Endothelial cell of umbilical vein (primary cell): Measurements from ENCODE around the gene XPA. TPM values are rescaled to one million over a fixed set of nuclear protein-coding genes. Genes with fewer than 3 reads are reported as not detected.

ENCODE experiments used
- BruUV-seq: library from RNA; stranded (reverse); fragments of 400-500 nt; replicated peaks from 2 replicates; lab custom pipeline; 2021; lab: Mats Ljungman, UMichigan
- CTCF ChIA-PET: fragments of 300-600, 350-600 bp; sonication (Branson Sonifier 250); formaldehyde crosslinking; loops from one replicate; lab custom pipeline; 2021; ENCODE audit warnings: antibody characterized with exemption, inconsistent platforms; lab: Charles Lee
- POLR2A ChIA-PET: fragments of 300-600, 350-600 bp; sonication (Branson Sonifier 250); formaldehyde crosslinking; loops from one replicate; lab custom pipeline; 2021; ENCODE audit warnings: antibody characterized with exemption, inconsistent platforms; lab: Charles Lee
- DNase-seq: peaks from one replicate; pipeline ENCODE4 v3.0.0-alpha.2; 2011; ENCODE audit warnings: low read depth, low spot score
- FAIRE-seq: peaks from 2 replicates; lab custom pipeline; 2011; peaks lifted over from hg19 to GRCh38; lab: Jason Lieb, UNC
- H2AFZ ChIP-seq: 2 replicates; pipeline ENCODE4 v1.6.0; 2012; ENCODE audit warnings: low read depth, low read length, control low read depth, inconsistent platforms
- H3K27ac ChIP-seq: 2 replicates; pipeline ENCODE4 v1.5.1; 2011; ENCODE audit warnings: low read depth, mild to moderate bottlenecking, control low read depth, low read length, moderate library complexity; ENCODE audit not compliant: insufficient read depth
- H3K27me3 ChIP-seq, 2 experiments: 2 replicates each; pipeline versions ENCODE4 v1.6.0 to v1.6.1; 2011; ENCODE audit warnings: low read length in 2 of 2, mixed read lengths in 1 of 2; ENCODE audit not compliant: control insufficient read depth in 2 of 2, insufficient read depth in 2 of 2
- H3K36me3 ChIP-seq, 2 experiments: 2 replicates in 1 of 2; 3 replicates in 1 of 2; pipeline ENCODE4 v1.5.1; 2011; ENCODE audit warnings: low read length in 2 of 2, mild to moderate bottlenecking in 1 of 2, moderate library complexity in 1 of 2; ENCODE audit not compliant: control insufficient read depth in 2 of 2, insufficient read depth in 2 of 2; ENCODE audit errors: extremely low read depth in 1 of 2
- H3K4me1 ChIP-seq: 3 replicates; pipeline ENCODE4 v1.5.1; 2011; ENCODE audit warnings: mild to moderate bottlenecking, low read length; ENCODE audit not compliant: control insufficient read depth, insufficient read depth; ENCODE audit errors: extremely low read depth
- H3K4me2 ChIP-seq: 2 replicates; pipeline ENCODE4 v1.6.1; 2011; ENCODE audit warnings: low read length, control low read depth, mixed read lengths; ENCODE audit not compliant: insufficient read depth
- H3K4me3 ChIP-seq, 3 experiments: fragments of 200-600 bp in 1 of 3; sonication (generic), shearing (Covaris generic) in 1 of 3; replicated peaks in 1 of 3; 2 replicates each; pipeline ENCODE4 v1.5.1; 2011 to 2016; ENCODE audit warnings: control low read depth in 3 of 3, low read length in 3 of 3, mild to moderate bottlenecking in 2 of 3, inconsistent platforms in 1 of 3, low read depth in 1 of 3, moderate library complexity in 1 of 3; ENCODE audit not compliant: insufficient read depth in 1 of 3
- H3K79me2 ChIP-seq: 2 replicates; pipeline ENCODE4 v1.6.0; 2012; ENCODE audit warnings: low read length, inconsistent platforms; ENCODE audit not compliant: control insufficient read depth, insufficient read depth
- H3K9ac ChIP-seq: replicated peaks from 2 replicates; pipeline ENCODE3; 2011; ENCODE audit warnings: low read length, control low read depth; ENCODE audit not compliant: insufficient read depth; ENCODE audit errors: extremely low read depth
- H3K9me1 ChIP-seq: replicated peaks from 3 replicates; pipeline ENCODE4 v1.6.0; 2011; ENCODE audit warnings: mild to moderate bottlenecking, low read length; ENCODE audit not compliant: control insufficient read depth, insufficient read depth; ENCODE audit errors: extremely low read depth
- H3K9me3 ChIP-seq: replicated peaks from 2 replicates; pipeline ENCODE4 v1.5.1; 2012; ENCODE audit warnings: low read length, inconsistent platforms; ENCODE audit not compliant: control insufficient read depth, insufficient read depth
- H4K20me1 ChIP-seq: replicated peaks from 2 replicates; pipeline ENCODE3; 2011; ENCODE audit warnings: mild to moderate bottlenecking, low read length; ENCODE audit not compliant: control insufficient read depth, insufficient read depth; ENCODE audit errors: extremely low read depth
- CTCF ChIP-seq, 2 donors: IDR thresholded peaks; 1 replicate in 1 of 2; 2 replicates in 1 of 2; pipeline ENCODE4 v1.5.1; 2011; ENCODE audit warnings: low read length in 2 of 2, mild to moderate bottlenecking in 2 of 2, moderate library complexity in 2 of 2, control low read depth in 1 of 2, inconsistent platforms in 1 of 2, low read depth in 1 of 2; ENCODE audit not compliant: insufficient read depth in 1 of 2; ENCODE audit errors: extremely low read depth in 1 of 2
- EZH2 ChIP-seq: IDR thresholded peaks from 2 replicates; pipeline ENCODE4 v1.6.1; 2012; ENCODE audit warnings: borderline replicate concordance, low read depth, mild to moderate bottlenecking, moderate library complexity, low read length, inconsistent platforms; ENCODE audit not compliant: severe bottlenecking
- FOS ChIP-seq: IDR thresholded peaks from 2 replicates; pipeline ENCODE4 v1.6.1; 2011; ENCODE audit warnings: mild to moderate bottlenecking, low read length, moderate library complexity, borderline replicate concordance; ENCODE audit not compliant: insufficient read depth
- GATA2 ChIP-seq: IDR thresholded peaks from 2 replicates; pipeline ENCODE4 v1.7.0; 2011; ENCODE audit warnings: low read depth, mild to moderate bottlenecking, moderate library complexity, mixed read lengths, low read length; ENCODE audit not compliant: insufficient read length, insufficient read depth
- JUN ChIP-seq: IDR thresholded peaks from 2 replicates; pipeline ENCODE4 v1.6.1; 2011; ENCODE audit warnings: borderline replicate concordance, low read depth; ENCODE audit not compliant: insufficient read length, insufficient read depth
- MAX ChIP-seq: IDR thresholded peaks from 2 replicates; pipeline ENCODE4 v1.6.1; 2011; ENCODE audit not compliant: insufficient read depth, insufficient read length
- MYC ChIP-seq: IDR thresholded peaks from one replicate; pipeline ENCODE4 v1.6.1; 2011; ENCODE audit warnings: mild to moderate bottlenecking, low read depth, low read length
- POLR2A ChIP-seq: IDR thresholded peaks from 2 replicates; pipeline ENCODE4 v1.6.1; 2012; ENCODE audit warnings: low read depth, mild to moderate bottlenecking, control low read depth, low read length
- POLR2AphosphoS5 ChIP-seq: IDR thresholded peaks from 2 replicates; pipeline ENCODE4 v1.6.1; 2012; ENCODE audit warnings: low read depth, mild to moderate bottlenecking, control low read depth, low read length, moderate library complexity; ENCODE audit not compliant: insufficient read depth
- dilution Hi-C: fragments of 300-500 bp; cut with MboI; formaldehyde crosslinking; loops from one replicate; pipeline ENCODE4 v1.15.0; 2019; ENCODE audit warnings: low sequenced_read_pairs; ENCODE audit not compliant: extremely low pct_ligation_motif_present
- intact Hi-C: fragments of 100-400 bp; cut with micrococcal nuclease; formaldehyde crosslinking; loops from one replicate; pipeline ENCODE4 v1.10.0; 2022
- polyA plus RNA-seq, 4 experiments: library from polyadenylated mRNA; depleted of rRNA in 3 of 4; stranded (reverse) in 3 of 4; unstranded in 1 of 4; fragments of >200 nt; gene quantifications; 2 replicates each; pipeline versions ENCODE4 v1.2.1 to v1.2.3, GENCODE V29; 2011 to 2012; ENCODE audit warnings: missing spikeins in 1 of 4
- total RNA-seq: library from RNA; stranded (reverse); gene quantifications from 2 replicates; pipeline ENCODE4 v1.2.3, GENCODE V29; 2021

Gene XPA
- total and polyA plus RNA-seq, 2 donors (not counting 3 experiments of a cell fraction or from before 2014, with no cell fraction given): 3.6 to 21.1 TPM

DNA sequence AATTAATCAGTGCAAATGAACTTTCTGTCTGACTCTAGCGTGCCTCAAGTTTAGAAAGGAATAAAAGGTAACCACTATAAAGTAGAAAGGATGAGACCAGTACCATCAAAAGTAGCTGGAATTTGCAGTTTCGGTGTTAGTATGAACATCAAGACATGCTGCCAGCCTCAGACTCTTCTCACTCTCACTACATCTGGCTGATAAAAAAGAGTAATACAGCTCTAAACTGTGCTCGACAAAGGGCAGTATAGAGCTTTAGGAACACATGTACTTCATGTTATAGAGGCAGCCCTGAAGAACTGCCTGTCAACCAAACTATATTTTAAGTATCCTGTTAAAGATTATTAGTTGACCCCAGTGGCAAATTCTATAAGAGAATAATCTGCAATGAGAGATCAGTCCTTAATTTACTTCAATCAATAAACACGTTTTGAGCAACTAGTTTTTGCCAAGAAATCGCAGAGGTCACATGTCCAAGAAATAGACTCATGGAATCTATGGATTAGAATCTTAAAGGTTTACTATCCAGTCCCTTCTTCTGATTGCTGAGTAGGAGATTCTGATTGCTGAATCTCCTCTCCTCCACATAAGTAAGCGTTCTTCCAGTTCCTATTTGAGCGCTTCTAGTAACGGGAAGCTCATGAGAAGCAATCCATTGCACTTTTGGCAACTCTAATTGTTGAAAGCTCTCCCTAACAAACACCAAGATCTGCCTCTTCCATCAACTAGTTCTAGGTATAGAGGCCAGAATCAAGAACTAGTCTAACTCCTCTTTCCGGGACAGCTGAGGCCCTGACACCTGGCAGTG lies 941 bp downstream of the XPA start:
- Histone ChIP-seq H3K27me3 (no peaks in the 10 kb centered on the region), H3K4me1 (peaks cover 30% of the 10 kb centered on the region), H3K27ac (peak overlapping the region; percentile 41), H3K79me2 (peaks cover 37% of the 10 kb centered on the region), H3K9me1 (no peaks in the 10 kb centered on the region), H4K20me1 (no peaks in the 10 kb centered on the region), H3K4me2 (peak overlapping the region; percentile 99), H2AFZ (peak overlapping the region; percentile 83), H3K9ac (peak overlapping the region; percentile 76), H3K4me3 (peak overlapping the region; percentile 53 to 91 (median 63)), H3K9me3 (no peaks in the 10 kb centered on the region), H3K36me3 (peaks cover 0 to 5% of the 10 kb centered on the region in 2 experiments)
- DNase-seq (peak; percentile 69), FAIRE-seq (no peak)
- ChIA-PET CTCF (interaction anchor here (1.1 to 2.0 kb wide), 3 partner anchors 9 to 50 kb away, joined by 3 to 7 read pairs (median 4); no protein-coding TSS in a partner anchor), POLR2A (no interaction called here)
- intact Hi-C loops (no loop called here), dilution Hi-C loops (no loop called here)
- TF ChIP-seq JUN (no peak), CTCF (IDR thresholded peaks at IDR 0.05; ENCODE audit: extremely low read depth in 1 of 2, insufficient read depth in 1 of 2, low read depth in 1 of 2, low read length in 2 of 2) (no peak), POLR2AphosphoS5 (no peak), FOS (no peak), MYC (no peak), POLR2A (no peak), MAX (no peak), GATA2 (no peak), EZH2 (no peak)
- TSS peak; percentile 24 for BruUV-seq
